Testis (tissue), 2 donors: ENCODE data around the gene STAT5B.

Experiments
- POLR2A ChIP-seq: fragments of 450-650 bp; IDR thresholded peaks from one replicate; pipeline ENCODE4 v1.6.1; 2017; ENCODE audit warnings: antibody characterized with exemption, mild to moderate bottlenecking, moderate library complexity
- TF ChIP-seq, protein P1 (sequence below), 3 experiments: fragments of 450-650 bp in 2 of 3; fragments of 200-600 bp in 1 of 3; sonication (generic) in 1 of 3; IDR thresholded peaks; one replicate each; pipeline ENCODE4 v1.5.1; 2016 to 2019; ENCODE audit warnings: antibody characterized with exemption in 3 of 3, mild to moderate bottlenecking in 2 of 3, moderate library complexity in 1 of 3

DNA sequence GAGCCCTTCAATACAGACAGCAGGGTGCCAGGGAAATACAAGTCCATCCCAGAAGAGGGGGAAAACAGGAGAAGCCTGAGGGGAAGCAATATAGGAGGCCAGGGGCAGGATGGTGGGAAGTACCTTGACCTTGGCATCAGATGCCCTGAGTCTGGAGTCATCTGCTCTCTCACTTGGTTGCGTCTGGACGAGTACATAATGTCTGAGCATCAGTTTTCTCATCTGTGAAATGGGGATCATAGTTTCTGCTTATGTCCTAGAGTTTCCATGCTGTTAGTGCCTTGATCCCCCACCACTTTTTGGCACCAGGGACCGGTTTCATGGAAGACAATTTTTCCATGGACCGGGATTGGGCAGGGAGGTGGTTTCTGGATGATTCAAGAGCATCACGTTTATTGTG lies 14.4 kb upstream of the STAT5B start:
- TF ChIP-seq, protein P1, sequence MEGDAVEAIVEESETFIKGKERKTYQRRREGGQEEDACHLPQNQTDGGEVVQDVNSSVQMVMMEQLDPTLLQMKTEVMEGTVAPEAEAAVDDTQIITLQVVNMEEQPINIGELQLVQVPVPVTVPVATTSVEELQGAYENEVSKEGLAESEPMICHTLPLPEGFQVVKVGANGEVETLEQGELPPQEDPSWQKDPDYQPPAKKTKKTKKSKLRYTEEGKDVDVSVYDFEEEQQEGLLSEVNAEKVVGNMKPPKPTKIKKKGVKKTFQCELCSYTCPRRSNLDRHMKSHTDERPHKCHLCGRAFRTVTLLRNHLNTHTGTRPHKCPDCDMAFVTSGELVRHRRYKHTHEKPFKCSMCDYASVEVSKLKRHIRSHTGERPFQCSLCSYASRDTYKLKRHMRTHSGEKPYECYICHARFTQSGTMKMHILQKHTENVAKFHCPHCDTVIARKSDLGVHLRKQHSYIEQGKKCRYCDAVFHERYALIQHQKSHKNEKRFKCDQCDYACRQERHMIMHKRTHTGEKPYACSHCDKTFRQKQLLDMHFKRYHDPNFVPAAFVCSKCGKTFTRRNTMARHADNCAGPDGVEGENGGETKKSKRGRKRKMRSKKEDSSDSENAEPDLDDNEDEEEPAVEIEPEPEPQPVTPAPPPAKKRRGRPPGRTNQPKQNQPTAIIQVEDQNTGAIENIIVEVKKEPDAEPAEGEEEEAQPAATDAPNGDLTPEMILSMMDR (IDR thresholded peaks at IDR 0.05) = no peak
- TF ChIP-seq POLR2A = no peak
